Measurements from ENCODE around the gene SOX8. TPM values are rescaled to one million over a fixed set of nuclear protein-coding genes. Genes with fewer than 3 reads are reported as not detected.

The SOX8 gene
- polyA plus RNA-seq, 1 donor from 2014 or later = 3.9 TPM

- H3K79me2 ChIP-seq (replicated peaks; ENCODE audit: insufficient read depth, low read length) = peaks cover 3% of the 10 kb centered on the region
- H3K4me3 ChIP-seq (ENCODE audit: low read length) = no peak overlapping the region
- H4K20me1 ChIP-seq (ENCODE audit: insufficient read depth) = no peaks in the 10 kb centered on the region
- TF ChIP-seq RAD21 (conservative IDR thresholded peaks at IDR 0.05) = no peak
- TF ChIP-seq EZH2 (IDR thresholded peaks at IDR 0.05; ENCODE audit: borderline replicate concordance, insufficient read depth, low read length, poor library complexity, severe bottlenecking) = no peak
- no peak for TF ChIP-seq TAF1 (IDR thresholded peaks at IDR 0.05; ENCODE audit: low read depth)
- TF ChIP-seq, protein P1, sequence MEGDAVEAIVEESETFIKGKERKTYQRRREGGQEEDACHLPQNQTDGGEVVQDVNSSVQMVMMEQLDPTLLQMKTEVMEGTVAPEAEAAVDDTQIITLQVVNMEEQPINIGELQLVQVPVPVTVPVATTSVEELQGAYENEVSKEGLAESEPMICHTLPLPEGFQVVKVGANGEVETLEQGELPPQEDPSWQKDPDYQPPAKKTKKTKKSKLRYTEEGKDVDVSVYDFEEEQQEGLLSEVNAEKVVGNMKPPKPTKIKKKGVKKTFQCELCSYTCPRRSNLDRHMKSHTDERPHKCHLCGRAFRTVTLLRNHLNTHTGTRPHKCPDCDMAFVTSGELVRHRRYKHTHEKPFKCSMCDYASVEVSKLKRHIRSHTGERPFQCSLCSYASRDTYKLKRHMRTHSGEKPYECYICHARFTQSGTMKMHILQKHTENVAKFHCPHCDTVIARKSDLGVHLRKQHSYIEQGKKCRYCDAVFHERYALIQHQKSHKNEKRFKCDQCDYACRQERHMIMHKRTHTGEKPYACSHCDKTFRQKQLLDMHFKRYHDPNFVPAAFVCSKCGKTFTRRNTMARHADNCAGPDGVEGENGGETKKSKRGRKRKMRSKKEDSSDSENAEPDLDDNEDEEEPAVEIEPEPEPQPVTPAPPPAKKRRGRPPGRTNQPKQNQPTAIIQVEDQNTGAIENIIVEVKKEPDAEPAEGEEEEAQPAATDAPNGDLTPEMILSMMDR (IDR thresholded peaks at IDR 0.05; ENCODE audit: poor library complexity, severe bottlenecking) = no peak
- TF ChIP-seq POLR2AphosphoS5 (IDR thresholded peaks at IDR 0.05) = no peak
- TF ChIP-seq SMC3 (conservative IDR thresholded peaks at IDR 0.05; ENCODE audit: poor library complexity) = no peak
- TF ChIP-seq, protein P2, sequence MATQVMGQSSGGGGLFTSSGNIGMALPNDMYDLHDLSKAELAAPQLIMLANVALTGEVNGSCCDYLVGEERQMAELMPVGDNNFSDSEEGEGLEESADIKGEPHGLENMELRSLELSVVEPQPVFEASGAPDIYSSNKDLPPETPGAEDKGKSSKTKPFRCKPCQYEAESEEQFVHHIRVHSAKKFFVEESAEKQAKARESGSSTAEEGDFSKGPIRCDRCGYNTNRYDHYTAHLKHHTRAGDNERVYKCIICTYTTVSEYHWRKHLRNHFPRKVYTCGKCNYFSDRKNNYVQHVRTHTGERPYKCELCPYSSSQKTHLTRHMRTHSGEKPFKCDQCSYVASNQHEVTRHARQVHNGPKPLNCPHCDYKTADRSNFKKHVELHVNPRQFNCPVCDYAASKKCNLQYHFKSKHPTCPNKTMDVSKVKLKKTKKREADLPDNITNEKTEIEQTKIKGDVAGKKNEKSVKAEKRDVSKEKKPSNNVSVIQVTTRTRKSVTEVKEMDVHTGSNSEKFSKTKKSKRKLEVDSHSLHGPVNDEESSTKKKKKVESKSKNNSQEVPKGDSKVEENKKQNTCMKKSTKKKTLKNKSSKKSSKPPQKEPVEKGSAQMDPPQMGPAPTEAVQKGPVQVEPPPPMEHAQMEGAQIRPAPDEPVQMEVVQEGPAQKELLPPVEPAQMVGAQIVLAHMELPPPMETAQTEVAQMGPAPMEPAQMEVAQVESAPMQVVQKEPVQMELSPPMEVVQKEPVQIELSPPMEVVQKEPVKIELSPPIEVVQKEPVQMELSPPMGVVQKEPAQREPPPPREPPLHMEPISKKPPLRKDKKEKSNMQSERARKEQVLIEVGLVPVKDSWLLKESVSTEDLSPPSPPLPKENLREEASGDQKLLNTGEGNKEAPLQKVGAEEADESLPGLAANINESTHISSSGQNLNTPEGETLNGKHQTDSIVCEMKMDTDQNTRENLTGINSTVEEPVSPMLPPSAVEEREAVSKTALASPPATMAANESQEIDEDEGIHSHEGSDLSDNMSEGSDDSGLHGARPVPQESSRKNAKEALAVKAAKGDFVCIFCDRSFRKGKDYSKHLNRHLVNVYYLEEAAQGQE (IDR thresholded peaks at IDR 0.05; ENCODE audit: borderline replicate concordance) = no peak
- no peak overlapping the region for H3K9ac ChIP-seq (ENCODE audit: low read length)
- no peak overlapping the region for H3K4me2 ChIP-seq (ENCODE audit: low read length)
- H2AFZ ChIP-seq (ENCODE audit: low read depth, low read length) = no peak overlapping the region
- H3K27ac ChIP-seq (ENCODE audit: low read length) = no peak overlapping the region
- H3K9me2 ChIP-seq (ENCODE audit: insufficient read depth, low read length) = no peaks in the 10 kb centered on the region
- H3K9me3 ChIP-seq (ENCODE audit: low read length) = no peaks in the 10 kb centered on the region
- no peaks in the 10 kb centered on the region for H3K36me3 ChIP-seq (ENCODE audit: insufficient read depth, low read length)
- no peaks in the 10 kb centered on the region for H3F3A ChIP-seq (ENCODE audit: insufficient read depth, low read length, poor library complexity, severe bottlenecking)
- no peaks in the 10 kb centered on the region for H3K27me3 ChIP-seq (ENCODE audit: insufficient read depth, low read depth, low read length)
Measured at GRCh38 chr16:974001-974601, 7.5 kb upstream of the SOX8 start.

DNA sequence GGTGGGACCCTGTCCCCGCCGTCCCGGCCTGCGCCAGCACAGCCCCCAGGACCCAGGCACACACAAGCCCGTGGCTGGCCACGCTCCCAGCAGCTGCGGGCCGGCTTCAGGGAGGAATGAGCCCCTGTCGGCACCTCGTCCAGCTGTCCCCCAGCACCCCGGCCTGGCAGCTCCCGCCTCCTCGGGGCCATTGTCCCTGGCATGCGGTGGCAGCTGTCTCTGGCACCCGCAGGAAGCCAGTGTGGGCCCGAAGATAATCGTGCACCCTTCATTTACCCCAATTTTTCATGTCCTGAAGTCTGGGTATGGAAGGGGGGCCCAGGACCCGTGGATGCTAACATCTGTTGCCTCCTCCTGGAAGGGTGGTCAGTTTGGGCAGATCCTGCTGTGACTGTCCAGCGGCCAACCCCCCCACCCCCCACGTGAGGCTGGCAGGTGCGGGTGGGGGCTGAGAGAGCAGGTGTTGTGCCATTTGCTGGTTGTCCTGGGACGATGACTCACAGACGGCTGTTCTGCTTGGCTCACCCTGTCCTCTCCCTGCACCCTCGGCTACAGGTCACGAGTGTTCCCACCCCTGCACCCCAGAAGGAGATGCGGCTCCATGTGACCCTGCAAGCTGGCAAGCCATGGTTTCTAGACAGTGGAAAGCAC lies 6.8 kb upstream of the SOX8 start:
- Histone ChIP-seq H3K27me3 (ENCODE audit: insufficient read depth, low read depth, low read length) (peaks cover 4% of the 10 kb centered on the region), H3K36me3 (ENCODE audit: insufficient read depth, low read length) (no peaks in the 10 kb centered on the region), H3K27ac (ENCODE audit: low read length) (no peak overlapping the region), H3F3A (ENCODE audit: insufficient read depth, low read length, poor library complexity, severe bottlenecking) (no peaks in the 10 kb centered on the region), H3K9me2 (ENCODE audit: insufficient read depth, low read length) (no peaks in the 10 kb centered on the region), H3K9me3 (ENCODE audit: low read length) (no peaks in the 10 kb centered on the region), H3K79me2 (replicated peaks; ENCODE audit: insufficient read depth, low read length) (no peaks in the 10 kb centered on the region), H3K4me2 (ENCODE audit: low read length) (no peak overlapping the region), H2AFZ (ENCODE audit: low read depth, low read length) (no peak overlapping the region), H4K20me1 (ENCODE audit: insufficient read depth) (no peaks in the 10 kb centered on the region), H3K9ac (ENCODE audit: low read length) (no peak overlapping the region), H3K4me3 (ENCODE audit: low read length) (no peak overlapping the region)
- TF ChIP-seq MXI1 (conservative IDR thresholded peaks at IDR 0.05; ENCODE audit: poor library complexity, severe bottlenecking) (no peak), EP300 (conservative IDR thresholded peaks at IDR 0.05; ENCODE audit: poor library complexity, severe bottlenecking) (no peak), TAF1 (IDR thresholded peaks at IDR 0.05; ENCODE audit: low read depth) (no peak), SMC3 (conservative IDR thresholded peaks at IDR 0.05; ENCODE audit: poor library complexity) (no peak), RAD21 (conservative IDR thresholded peaks at IDR 0.05) (no peak), EZH2 (IDR thresholded peaks at IDR 0.05; ENCODE audit: borderline replicate concordance, insufficient read depth, low read length, poor library complexity, severe bottlenecking) (no peak), POLR2AphosphoS5 (IDR thresholded peaks at IDR 0.05) (no peak)
- TF ChIP-seq, protein P2 (IDR thresholded peaks at IDR 0.05; ENCODE audit: borderline replicate concordance) = no peak
- TF ChIP-seq, protein P1 (IDR thresholded peaks at IDR 0.05; ENCODE audit: poor library complexity, severe bottlenecking) = no peak

All from neural cell (in vitro differentiated cells).